Stimulated activated CD8-positive, alpha-beta memory T cell treated with anti-CD3 and anti-CD28 coated beads, Interleukin-15, amount 100 ng/mL, for 1 hour (primary cell): ENCODE results near the gene PTPRG.

Source experiments
- DNase-seq: peaks from one replicate; pipeline ENCODE4 v3.0.0-alpha.2; 2020; ENCODE audit warnings: low read depth

The PTPRG gene

DNA sequence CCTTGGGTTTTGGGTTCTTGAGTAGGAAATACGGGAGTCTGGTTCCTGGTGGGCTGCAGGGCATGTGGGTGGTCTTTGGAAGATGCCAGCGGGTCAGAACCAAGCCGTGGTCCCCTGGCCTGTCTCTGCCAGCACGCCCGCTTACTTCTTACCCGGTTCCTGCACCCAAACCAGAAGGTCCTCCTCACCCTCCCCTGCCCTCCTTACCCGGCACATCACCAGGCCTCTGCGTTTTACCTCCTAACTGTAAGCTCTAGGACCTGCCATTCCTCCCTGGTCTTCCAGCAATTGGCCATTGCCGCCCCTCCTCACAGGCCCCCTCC, 628.0 kb downstream of the PTPRG start:
- DNase-seq, result no peak

DNA sequence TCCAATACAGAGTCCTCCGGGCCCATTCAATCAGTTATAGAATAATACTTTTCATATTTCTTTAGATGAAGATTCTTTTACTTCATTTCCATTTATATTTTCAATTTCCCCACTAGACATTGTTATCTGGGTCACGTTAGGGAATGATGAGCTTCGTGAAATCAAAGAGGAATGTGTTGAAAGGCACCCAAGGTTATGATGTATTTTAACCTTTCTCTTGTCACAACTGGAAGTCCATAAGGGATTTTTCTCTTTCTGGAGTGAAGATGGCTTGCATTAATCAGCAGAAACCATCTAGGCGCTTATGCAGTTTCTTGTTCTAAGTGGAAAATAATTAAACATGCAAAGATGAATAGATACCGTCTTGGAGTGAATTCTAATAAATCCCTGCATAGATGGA, 631.5 kb downstream of the PTPRG start:
- no peak for DNase-seq

DNA sequence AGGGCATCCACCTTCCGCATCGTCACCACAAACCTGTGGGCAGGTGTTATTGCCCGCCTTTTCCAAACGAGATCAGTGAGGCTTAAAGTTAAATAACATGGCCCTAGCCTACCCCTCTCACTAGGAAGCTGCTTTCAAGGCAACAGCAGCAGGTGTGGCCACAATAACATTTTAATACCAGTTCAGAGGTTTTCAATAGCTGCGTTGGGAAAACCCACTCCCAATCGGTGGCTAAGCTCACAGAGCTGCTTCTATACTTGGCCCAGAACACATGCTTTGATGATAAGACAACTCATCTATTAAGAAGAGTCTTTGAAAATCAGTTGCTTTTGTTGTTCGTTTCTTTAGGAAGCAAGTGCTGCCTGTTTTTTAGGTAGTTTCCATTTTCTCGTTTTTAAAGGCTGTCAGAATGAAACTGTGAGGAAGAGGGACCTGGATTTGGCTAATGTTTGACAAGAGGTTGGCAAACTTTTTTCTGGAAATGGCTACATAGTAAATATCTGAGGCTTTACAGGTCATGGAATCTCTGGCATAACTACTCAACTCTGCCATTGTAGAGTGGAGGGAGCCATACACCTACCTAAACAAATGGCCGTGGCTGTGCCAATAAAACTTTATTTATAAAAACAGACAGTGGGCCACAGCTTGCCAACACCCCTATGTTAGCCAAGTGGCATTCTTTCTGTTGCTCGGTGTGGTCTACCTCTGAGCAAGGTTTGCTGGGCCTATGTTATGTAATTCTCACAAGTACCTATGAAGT, 632.4 kb downstream of the PTPRG start:
- DNase-seq, result no peak

DNA sequence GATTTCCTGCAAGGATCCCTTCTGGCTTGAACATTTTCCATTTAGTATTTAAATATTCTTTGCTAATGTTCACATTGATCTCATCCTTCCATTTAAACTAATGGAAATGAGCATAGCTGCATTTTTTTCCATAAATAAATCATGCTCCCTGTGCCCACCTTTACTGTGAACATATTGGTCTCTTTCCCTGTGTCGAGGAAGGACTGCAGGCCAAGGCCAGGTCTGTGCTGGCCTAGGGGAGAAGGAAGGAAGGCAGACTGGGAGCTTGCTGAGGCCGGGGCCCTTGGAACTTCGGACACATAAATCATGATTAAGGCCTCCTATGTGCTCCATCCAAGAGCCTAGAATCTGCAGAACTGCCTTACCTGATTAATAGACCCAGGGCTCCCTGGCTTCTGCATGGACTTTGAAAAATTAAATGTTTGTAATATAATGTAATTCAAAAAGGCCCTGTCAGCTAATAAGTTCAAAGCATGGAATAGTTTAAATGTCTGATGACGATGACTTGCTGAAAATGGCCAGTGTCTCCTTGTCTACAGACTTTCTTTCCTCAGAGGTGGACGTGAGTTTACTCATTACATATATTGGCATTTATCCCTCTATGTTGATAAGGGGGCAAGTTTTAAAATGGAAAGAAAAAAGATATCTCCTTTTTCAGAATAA, 636.1 kb downstream of the PTPRG start:
- no peak for DNase-seq

DNA sequence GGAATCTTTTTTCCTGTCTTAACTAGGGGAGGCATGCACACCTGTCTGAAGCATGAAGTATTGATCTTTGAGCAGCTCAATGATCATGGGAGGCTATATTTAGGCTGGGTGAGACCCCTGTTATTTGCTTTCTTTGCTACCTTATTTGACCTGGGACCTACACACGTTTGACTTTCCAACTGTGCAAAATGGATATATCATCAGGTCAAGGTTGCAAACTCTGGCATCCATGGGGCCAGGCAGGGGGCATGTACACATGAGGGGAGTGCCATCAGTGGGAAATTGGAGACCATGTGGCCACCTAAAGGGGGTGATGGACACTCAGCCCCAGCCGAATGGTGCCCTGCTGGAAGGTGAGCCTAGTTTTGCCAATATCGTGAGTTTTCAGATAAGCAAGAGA, 637.8 kb downstream of the PTPRG start:
- no peak for DNase-seq

DNA sequence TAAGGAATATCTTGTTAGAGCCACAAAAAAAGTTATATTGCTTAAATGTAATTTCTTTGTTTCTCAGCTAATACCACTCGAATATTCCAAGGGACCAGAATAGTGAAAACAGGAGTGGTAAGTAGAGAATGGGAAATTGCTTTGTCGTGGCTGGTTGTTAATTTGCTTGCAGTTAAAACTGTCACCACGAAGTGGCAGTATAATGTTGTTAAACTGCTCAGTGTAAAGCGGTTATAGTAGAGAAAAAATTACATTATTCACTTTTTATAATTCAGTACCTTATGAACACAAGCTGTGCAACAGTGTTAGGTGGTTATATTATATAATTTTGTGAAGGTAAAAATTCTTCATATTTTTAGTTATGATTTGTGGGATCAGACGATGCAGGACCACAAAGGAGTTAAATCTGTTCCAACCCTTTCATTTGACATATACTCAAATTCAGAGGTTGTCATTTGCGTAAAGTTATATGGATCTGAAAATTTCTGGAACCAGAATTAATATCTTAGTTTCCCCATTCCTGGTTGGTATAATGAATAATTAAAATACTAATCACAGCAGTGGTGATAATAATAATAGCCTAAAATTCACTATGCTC, 640.2 kb downstream of the PTPRG start:
- no peak for DNase-seq

DNA sequence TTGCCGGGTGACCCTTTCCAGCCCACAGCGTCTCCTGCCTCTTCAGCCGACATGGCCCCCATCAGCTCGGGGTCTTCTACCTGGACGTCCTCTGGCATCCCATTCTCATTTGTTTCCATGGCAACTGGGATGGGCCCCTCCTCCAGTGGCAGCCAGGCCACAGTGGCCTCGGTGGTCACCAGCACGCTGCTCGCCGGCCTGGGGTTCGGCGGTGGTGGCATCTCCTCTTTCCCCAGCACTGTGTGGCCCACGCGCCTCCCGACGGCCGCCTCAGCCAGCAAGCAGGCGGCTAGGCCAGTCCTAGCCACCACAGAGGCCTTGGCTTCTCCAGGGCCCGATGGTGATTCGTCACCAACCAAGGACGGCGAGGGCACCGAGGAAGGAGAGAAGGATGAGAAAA, 641.8 kb downstream of the PTPRG start:
- DNase-seq, result no peak

DNA sequence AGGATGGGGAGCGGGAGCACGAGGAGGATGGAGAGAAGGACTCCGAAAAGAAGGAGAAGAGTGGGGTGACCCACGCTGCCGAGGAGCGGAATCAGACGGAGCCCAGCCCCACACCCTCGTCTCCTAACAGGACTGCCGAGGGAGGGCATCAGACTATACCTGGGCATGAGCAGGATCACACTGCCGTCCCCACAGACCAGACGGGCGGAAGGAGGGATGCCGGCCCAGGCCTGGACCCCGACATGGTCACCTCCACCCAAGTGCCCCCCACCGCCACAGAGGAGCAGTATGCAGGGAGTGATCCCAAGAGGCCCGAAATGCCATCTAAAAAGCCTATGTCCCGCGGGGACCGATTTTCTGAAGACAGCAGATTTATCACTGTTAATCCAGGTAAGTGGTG, 642.2 kb downstream of the PTPRG start:
- DNase-seq, result no peak

DNA sequence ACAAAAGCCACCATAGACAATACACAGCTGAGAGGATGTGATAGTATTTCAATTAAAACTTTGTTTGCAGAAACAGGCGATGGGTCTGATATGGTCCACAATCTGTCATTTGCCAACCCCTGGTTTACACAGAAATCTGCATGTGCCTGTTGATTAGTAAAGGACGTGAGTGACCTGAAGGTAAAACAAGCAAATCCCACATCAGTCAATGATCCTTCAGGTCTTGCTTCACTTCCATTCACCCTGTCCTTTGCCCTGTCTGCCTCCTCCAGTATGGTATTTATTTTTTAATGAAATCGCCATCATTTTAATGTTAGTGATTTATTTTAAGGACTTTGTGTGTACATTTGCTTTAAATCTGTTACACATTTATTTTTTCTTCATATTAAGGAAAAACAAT, 645.8 kb downstream of the PTPRG start:
- no peak for DNase-seq

DNA sequence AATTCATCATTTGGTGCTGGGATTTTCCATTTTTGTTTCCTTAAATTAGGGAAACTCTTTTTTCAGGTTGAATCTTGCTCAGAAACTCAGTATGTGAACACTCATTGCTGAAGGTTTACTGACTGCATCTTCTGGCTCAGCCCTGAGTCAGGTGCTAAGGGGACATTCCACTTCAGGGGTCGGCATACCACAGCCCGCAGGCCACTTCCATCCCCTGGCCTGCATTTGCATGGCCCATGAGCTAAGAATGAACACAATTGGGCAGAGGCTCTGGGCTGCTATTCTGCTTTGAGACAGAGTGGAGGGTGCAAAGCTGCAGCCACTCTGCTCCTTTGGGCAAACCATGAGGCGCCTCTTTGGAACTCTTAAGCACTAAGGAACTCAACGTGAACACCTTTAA, 647.0 kb downstream of the PTPRG start:
- no peak for DNase-seq

DNA sequence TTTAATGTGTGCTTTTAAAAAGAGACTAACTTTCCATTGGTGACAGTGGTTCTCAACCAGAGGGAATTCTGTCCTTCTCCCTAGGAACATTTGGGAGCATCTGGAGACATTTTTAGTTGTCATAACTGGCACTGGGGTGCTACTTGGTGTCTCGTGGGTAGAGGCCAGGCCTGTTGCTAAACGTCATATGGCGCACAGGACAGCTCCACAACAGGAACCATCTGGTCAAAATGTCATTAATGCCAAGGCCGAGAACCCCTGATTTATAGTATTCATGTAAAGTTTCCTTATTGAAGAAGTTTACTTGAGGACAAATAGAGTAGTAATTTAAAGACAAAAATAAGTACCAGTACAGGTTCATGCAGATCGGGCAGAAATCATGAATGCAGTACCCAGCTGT, 647.7 kb downstream of the PTPRG start:
- no peak for DNase-seq

DNA sequence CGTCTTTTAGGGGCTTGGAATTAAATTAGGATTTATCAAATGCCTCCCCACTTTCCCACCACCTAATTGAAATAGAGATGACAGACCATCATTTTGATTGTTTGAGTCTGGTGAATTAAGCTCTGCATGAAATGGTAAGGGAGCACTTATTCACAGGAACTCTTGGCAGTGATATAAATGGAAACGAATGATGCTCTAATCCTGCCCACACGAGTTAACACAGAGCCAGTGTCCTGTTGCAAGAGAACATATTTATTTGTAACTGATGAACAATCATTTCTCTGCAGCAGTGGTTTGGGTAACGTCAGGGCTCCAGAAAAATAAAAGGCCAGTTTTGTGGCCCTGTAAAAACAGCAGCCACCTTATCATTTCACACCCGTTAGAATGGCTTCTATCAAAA, 648.6 kb downstream of the PTPRG start:
- no peak for DNase-seq

DNA sequence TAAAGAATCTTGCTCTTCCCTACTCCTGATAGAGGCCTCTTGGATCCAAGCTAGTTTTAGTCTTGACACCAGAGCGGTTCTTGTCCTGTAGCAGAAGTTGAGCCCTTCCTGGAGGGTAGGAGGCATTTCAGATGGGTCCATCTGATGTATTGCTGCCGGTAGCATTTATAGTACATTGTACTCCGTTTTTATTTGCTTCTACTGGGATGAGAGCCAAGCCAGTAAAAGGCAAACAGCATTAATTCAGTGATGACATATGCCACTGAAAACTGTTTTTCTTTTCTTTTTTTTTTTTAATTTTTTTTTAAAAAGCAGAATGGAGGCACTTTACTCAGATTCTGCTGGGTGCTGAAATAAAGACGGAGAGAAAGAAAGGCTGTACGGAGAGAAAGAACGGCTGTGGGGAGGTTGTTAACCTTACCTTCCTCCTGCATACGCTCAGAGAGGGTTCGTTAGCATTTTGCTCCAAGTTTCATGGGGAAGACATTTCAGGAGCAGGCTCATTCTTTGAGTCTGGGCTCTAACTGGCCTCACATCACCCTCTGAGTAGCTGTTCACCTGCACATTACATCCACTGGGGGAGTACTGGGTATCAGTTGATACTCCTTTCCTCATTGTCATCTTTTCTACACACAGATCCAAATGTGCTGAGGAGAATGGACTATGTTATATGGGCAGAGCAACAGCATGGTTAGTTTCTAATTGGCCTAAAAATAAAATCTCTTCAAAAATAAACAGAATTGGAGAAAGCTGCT, 650.5 kb downstream of the PTPRG start:
- DNase-seq, result no peak

DNA sequence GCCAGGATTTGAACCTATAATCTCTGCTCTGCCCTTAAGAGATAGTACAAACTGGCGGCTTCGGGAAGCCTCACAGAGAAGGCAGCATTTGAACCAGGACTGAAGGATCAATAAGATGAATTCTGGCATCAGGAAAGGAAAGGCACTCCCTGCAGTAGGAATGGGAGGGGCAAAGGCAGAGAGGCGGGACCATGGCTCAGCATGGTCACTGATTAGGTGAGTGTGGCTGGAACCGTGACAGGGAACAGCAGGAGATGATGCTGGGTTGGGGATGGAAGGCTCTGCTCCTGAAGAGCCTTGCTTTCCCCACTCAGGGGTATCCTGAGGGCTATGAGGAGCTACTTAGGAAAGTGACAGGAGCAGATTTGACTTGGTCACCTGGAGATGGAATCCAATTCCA, 653.5 kb downstream of the PTPRG start:
- DNase-seq, result no peak

DNA sequence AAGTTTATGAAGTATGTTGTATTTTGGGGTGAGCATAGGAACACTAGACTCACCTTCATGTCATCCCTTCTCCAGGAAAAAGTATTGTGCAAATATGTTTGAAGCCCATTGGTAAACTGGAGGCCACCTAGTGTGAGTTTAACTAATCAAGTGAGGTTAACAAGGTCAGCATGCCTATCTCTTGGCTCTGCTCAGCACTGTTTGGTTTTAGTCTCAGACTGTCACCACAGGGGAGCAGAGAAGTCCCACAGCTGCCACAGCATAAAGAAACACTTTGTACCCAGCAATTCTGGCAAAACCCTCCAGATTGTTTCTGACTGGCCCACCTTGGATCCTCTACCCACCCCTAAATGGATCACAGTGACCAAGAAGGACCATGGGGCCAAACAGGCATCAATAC, 659.2 kb downstream of the PTPRG start:
- DNase-seq, result no peak

DNA sequence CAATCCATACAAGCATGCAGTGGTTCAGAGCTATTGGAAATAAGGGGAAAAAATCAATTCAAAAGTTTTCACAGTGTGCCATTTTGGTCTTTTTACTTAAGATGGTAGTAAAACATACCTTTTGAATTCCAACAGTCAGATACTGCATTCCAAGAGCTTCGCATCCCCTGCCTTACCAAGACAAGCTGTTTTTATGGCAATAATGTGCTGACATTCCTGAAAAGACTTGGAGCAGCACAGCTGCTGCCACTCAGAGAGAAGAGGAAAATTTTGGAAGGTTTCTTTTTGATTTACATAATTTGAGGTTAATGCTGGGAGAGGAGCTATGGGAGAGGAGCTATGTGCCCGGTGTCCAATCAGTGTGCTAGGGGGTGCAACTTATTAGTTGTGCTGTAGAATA, 663.7 kb downstream of the PTPRG start:
- no peak for DNase-seq

DNA sequence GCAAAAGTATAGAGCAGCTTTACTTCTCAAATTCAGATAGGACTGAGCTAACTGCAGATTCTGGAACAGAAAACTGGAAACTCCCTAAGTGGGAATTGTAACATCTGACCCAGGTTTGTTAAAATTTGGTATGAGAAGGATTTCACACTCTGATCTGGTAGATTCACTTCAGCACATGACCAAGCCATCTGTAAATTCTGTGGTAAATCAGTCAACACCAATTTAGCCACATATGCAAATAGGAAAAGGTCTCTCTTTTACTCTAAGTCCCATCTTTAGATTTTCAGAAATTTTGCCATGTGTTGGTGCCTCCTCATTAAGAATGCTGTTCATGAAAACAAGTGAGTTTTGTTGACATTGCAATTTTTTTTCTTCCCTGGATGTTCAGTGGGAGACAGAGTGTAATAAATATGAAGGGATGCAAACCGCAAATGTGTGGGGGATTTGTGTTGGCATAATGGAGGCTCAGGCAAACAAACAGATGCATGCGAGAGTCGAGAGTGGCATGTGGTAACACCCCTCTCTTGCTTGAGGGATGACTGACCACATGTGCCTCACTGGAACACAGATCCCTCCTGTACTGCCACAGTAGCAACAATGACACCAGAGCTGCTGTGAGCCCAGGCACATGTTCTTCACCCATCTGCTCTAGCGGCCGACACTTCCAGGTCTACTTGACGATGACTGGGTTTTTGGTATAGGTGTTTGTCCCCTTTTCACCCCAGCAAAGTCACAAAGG, 665.4 kb downstream of the PTPRG start:
- no peak for DNase-seq

DNA sequence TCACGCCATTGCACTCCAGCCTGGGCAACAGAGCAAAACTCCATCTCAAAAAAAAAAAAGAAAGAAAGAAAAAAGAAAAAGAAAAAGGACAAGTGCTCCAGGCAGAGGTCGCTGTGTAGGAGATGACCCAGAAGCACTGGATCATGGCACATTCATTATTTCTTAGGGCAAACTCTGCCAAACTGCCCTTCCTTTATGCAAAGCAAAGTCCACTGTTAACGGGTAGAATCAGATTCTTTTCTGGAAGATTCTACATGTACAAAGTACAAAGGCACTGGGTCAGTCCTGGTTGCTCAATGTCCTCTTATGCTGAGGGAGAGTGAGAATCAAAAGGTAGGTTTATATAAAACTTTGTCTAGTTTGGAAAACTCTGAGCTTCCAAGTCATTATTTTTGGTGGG, 667.1 kb downstream of the PTPRG start:
- DNase-seq, result no peak

DNA sequence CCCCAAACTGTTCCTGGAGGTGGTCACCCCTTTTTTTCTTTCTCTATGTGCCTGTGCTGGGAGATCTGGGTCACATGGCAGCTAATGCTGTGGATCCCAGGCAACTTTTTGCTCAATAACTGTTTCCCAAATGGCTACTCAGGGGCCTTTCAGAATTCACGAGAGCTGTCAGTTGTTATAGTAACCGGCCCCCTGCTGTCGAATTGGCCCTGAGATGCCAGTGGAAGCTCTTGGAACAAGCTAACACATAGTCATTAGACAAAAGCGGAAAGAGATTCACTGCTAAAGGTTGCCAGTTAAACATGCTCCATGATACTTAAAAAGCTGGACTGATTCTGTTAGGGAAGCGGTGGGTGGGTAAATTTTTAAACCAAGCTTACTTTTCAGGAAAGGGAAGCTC, 667.8 kb downstream of the PTPRG start:
- no peak for DNase-seq

DNA sequence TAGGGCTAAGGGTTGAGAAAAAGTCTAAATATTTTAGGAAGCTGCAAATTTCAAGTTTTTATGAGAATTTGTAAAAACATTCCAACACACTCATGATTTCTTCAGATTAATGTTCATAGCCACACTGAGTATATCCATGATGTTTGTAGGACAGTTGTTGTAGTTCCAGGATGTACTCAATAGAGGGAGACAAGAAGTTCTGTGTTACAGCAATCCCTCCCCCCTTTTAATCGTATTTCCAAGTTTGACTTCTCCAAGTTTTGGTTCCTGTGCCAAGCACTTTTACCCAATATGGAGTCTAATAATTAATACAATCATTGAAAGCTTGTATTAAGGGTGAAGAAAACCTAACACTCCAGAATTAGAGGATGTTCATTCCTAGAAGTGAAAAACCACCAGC, 668.5 kb downstream of the PTPRG start:
- DNase-seq, result no peak

DNA sequence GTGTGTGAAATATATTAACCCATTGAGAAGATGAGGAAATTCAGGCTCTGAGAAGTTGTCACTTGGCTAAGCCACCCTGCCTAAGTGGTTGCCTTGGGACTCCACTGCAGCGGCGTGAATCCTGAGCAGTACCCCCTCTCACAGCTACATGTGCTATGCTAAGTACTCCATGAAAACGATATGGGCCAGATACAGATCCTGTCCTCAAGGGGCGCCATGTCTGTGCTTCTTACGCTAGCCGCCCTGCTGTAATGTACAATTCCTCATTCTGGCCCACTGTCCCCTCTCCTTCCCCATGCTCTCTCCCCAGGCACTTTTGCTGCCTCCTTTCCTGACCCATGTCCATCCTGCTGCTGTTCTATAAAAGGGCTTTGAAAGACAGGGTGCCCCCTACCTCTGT, 671.7 kb downstream of the PTPRG start:
- DNase-seq, result no peak

DNA sequence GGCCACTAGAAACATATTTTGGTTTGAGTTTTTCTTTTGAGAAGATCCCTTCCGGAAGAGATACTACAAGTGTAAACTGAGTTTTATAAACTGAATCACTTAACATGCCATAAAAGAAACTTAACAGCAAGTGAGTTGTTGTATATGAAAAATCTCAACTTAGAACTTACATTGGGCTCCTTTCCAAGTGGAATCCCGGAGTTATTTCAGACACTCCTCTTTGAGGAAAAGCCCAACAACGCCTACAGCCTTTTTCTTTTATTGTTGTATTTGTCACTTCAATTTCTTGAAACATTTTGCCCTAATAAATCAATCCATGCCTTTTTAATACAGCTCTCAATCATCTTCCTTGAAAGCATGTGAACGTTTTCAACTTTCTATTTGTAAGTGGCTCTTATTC, 674.6 kb downstream of the PTPRG start:
- DNase-seq, result no peak
